NCI-H82 (cell line): ENCODE data around the gene ATP10B.

Source experiments
- DNase-seq: peaks from one replicate; lab custom pipeline; 2025; lab: John Stamatoyannopoulos, UW

ATP10B gene

DNA sequence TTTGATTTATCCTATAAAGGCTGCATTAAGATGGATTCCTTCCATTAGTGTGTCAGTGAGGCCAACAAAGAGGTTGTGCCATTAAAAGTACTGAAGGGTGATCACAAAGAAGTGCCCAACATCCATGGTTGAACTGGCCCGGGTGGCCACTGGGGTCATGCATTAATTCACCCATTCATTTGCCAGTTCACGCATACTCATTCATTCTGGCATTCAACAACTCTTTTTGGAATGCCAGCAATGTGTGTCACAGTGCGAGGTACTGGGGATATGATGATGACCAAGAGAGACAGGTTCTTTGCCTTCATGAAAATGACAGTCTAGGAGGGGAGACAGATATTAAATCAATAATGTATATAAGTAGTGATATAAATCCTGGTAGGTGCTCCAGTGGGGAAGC is 337.1 kb downstream of the ATP10B start:
- DNase-seq = no peak

- DNase-seq = no peak
These were observed 337.8 kb downstream of the ATP10B start for GRCh38 chr5:160514191-160514590.

GRCh38 chr5:160513485-160513884 is 338.5 kb downstream of the ATP10B start:
- DNase-seq = no peak
